ENCODE measurements around the gene PPP1R26. TPM values are rescaled to one million over a fixed set of nuclear protein-coding genes. Genes with fewer than 3 reads are reported as not detected.

The PPP1R26 gene
- total and polyA plus RNA-seq, 9 of the 15 experiments (the other 6 are each of a cell fraction or from before 2014, with no cell fraction given), result 0.77 to 26.8 (median 9.3) TPM

GRCh38 chr9:135501261-135502167 lies 21.9 kb downstream of the PPP1R26 start (continued):
- TF ChIP-seq, protein P1, sequence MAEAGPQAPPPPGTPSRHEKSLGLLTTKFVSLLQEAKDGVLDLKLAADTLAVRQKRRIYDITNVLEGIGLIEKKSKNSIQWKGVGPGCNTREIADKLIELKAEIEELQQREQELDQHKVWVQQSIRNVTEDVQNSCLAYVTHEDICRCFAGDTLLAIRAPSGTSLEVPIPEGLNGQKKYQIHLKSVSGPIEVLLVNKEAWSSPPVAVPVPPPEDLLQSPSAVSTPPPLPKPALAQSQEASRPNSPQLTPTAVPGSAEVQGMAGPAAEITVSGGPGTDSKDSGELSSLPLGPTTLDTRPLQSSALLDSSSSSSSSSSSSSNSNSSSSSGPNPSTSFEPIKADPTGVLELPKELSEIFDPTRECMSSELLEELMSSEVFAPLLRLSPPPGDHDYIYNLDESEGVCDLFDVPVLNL (CRISPR knock-in tag; IDR thresholded peaks at IDR 0.05; ENCODE audit: low read depth), result 0 out of 2 replicates have a peak, but pooled peaks have one; percentile 31

DNA sequence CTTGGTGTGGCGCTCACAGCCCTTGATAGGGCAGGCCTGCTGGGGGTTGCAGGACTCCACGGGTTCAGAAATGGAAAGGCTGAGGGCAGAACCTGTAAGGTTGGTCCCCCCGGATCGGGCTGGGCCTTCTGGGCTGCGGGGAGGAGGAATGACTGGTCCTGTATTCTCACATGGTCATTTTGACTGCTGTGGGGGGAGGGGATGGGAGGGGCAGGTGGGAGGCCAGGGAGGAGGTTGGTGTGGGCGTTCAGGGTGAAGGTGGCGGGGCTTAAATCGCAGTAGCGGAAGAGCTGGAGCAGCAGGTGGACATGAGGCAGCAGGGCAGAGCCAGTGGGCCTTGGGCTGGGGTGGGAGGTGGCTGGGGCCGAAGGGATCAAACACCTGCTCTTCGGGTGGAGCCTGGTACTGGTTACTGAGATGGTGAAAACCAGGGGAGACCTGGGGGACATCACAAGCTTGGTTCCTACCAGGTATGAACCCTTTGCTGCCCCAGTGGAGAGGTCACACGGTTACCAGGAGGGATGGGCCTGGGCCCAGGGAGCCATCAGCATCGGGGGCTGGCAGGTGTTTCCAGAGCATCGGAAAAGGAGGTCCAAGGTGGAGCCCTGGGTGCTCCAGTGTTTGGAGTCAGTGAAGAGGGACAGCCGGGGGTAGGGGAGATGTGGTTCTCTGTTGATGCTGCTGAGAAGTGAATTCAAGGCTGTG lies 22.7 kb downstream of the PPP1R26 start:
- Histone ChIP-seq H3K9ac (ENCODE audit: insufficient read depth in 1 of 2, low read depth in 2 of 2, low read length in 2 of 2) (peak overlapping the region; percentile 92 to 93), H3K4me3 (peak overlapping the region; percentile 78; the same call in 1 of the 2 replicates), H2AFZ (ENCODE audit: low read depth, low read length) (no peak overlapping the region), H3K4me1 (replicated peaks in 1 of 2; ENCODE audit: control insufficient read depth in 2 of 2, insufficient read depth in 2 of 2, low read length in 2 of 2) (peaks cover 26 to 86% of the 10 kb centered on the region in 2 experiments), H3K36me3 (ENCODE audit: control insufficient read depth, insufficient read depth, low read length) (peaks cover 42% of the 10 kb centered on the region), H3K9me3 (replicated peaks; ENCODE audit: control insufficient read depth, insufficient read depth, low read depth, low read length) (no peaks in the 10 kb centered on the region), H3K27me3 (ENCODE audit: control insufficient read depth in 2 of 2, insufficient read depth in 2 of 2, low read length in 2 of 2) (no peaks in the 10 kb centered on the region), H3K79me2 (ENCODE audit: control insufficient read depth, insufficient read depth, low read length) (peaks cover 41% of the 10 kb centered on the region), H3K4me2 (ENCODE audit: insufficient read depth, low read length) (peak overlapping the region; percentile 88), H4K20me1 (replicated peaks; ENCODE audit: control insufficient read depth, insufficient read depth, low read length) (peaks cover 21% of the 10 kb centered on the region), H3K9me1 (ENCODE audit: control insufficient read depth, insufficient read depth, low read length) (no peaks in the 10 kb centered on the region), H3K27ac (ENCODE audit: extremely low read depth, low read depth, low read length) (peak overlapping the region; percentile 90; the same call in 2 of the 3 replicates)
- ATAC-seq (no peak), DNase-seq (ENCODE audit: extremely low read depth in 1 of 4, low spot score in 3 of 4) (peak in 2 of 4 experiments; percentile 39 to 45), FAIRE-seq (no peak)
- intact Hi-C loops (cut with micrococcal nuclease) (no loop called here), in situ Hi-C loops (cut with MboI) (no loop called here)
- POLR2A ChIA-PET, result interaction anchor here (1.0 kb wide), 1 partner anchor 57 kb away, joined by 3 read pairs; no protein-coding TSS in a partner anchor
- CTCF ChIA-PET (ENCODE audit: low intra/inter-chr PET ratio), result no interaction called here
- WGBS (ENCODE audit: insufficient coverage, low coverage, missing lambda C conversion rate), result 68% methylated on average over 10 of the region's 15 CpGs
- TSS peak; percentile 50 for BruUV-seq (replicated peaks)
- TF ChIP-seq EGR1 (conservative IDR thresholded peaks at IDR 0.05) (peak; percentile 75), KHSRP (IDR thresholded peaks at IDR 0.05) (no peak), POLR2G (IDR thresholded peaks at IDR 0.05; ENCODE audit: low read depth, low read length) (0 out of 2 replicates have a peak, but pooled peaks have one; percentile 16)
- TF ChIP-seq, protein P2, sequence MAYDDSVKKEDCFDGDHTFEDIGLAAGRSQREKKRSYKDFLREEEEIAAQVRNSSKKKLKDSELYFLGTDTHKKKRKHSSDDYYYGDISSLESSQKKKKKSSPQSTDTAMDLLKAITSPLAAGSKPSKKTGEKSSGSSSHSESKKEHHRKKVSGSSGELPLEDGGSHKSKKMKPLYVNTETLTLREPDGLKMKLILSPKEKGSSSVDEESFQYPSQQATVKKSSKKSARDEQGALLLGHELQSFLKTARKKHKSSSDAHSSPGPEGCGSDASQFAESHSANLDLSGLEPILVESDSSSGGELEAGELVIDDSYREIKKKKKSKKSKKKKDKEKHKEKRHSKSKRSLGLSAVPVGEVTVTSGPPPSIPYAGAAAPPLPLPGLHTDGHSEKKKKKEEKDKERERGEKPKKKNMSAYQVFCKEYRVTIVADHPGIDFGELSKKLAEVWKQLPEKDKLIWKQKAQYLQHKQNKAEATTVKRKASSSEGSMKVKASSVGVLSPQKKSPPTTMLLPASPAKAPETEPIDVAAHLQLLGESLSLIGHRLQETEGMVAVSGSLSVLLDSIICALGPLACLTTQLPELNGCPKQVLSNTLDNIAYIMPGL (CRISPR knock-in tag; IDR thresholded peaks at IDR 0.05), result no peak
- TF ChIP-seq, protein P3, sequence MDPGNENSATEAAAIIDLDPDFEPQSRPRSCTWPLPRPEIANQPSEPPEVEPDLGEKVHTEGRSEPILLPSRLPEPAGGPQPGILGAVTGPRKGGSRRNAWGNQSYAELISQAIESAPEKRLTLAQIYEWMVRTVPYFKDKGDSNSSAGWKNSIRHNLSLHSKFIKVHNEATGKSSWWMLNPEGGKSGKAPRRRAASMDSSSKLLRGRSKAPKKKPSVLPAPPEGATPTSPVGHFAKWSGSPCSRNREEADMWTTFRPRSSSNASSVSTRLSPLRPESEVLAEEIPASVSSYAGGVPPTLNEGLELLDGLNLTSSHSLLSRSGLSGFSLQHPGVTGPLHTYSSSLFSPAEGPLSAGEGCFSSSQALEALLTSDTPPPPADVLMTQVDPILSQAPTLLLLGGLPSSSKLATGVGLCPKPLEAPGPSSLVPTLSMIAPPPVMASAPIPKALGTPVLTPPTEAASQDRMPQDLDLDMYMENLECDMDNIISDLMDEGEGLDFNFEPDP (CRISPR knock-in tag; IDR thresholded peaks at IDR 0.05), result no peak

Measured in K562 (cell line).